ENCODE measurements around the gene MRPL40.

DNA sequence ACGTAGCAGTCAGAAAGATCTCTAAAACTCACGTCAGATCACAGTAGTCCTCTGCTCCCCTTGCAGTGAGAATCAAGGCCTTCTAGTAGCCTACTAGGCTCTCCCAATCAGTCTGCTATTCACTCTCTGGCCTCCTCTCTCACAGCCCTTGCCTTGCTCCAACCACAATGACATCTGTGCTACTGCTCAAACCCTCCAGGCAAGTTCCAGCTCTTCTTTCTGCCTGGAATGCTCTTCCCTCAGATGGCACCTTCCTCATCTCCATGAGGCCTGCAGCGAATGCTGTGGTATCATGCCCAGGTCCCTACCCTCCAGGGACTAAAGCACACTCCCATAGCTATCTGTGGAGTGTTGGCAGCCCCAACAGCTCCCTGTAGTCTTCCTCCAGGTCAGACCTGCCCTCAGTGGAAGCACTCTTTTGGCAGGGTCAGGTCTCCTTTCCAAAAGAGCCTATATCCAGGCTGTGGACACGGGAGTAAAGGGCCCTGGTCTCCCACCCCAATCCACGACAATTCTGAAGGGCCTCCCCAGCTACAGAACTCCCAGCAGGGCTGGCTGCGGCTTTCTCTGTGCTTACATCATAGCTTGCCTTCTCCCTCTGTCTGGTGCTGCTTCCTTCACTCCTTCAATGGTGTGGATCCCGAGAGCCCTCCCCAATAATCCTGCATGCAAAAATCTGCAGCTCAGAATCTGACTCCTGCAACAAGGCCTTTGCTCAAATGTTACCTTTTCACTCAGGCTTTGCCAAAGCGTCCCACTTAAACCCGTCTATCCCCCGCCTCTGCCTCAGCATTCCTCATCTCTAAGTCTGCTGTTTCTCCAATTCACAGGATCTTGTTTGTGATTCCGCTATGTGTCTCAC is 9.7 kb upstream of the MRPL40 start:
- TF ChIP-seq CTCF (IDR thresholded peaks at IDR 0.05) (no peak), EZH2 (IDR thresholded peaks at IDR 0.05; ENCODE audit: borderline replicate concordance, insufficient read depth, low read depth, low read length, poor library complexity, severe bottlenecking) (no peak)
